Right cardiac atrium (tissue), 5 donors: ENCODE measurements around the gene OPHN1. TPM values are rescaled to one million over a fixed set of nuclear protein-coding genes. Genes with fewer than 3 reads are reported as not detected.
"Not testable (repeated sequence)": the region's sequence is repeated elsewhere in the genome, so short reads cannot be mapped to it uniquely, and the experiment has no call there.

ENCODE experiments used
- ATAC-seq, 2 donors: fragments of 200-7000 bp; cut with Tn5 transposase; one replicate each; pipeline versions ENCODE4 v1.8.0 to v1.9.1; 2020; ENCODE audit warnings: moderate library complexity in 2 of 2, mild to moderate bottlenecking in 1 of 2
- DNase-seq, 3 donors: peaks; one replicate each; pipeline ENCODE4 v3.0.0-alpha.2; 2020
- H3K27ac ChIP-seq: one replicate; pipeline ENCODE4 v1.5.1; 2013; ENCODE audit warnings: mild to moderate bottlenecking, low read length, control low read depth, moderate library complexity
- H3K27me3 ChIP-seq: one replicate; pipeline ENCODE4 v1.6.1; 2013; ENCODE audit not compliant: control insufficient read depth, insufficient read depth
- H3K4me1 ChIP-seq: one replicate; pipeline ENCODE4 v1.6.1; 2013; ENCODE audit warnings: low read length; ENCODE audit not compliant: control insufficient read depth, insufficient read depth
- H3K4me3 ChIP-seq: one replicate; pipeline ENCODE4 v1.5.1; 2013; ENCODE audit warnings: low read length, control low read depth
- H3K9me3 ChIP-seq: one replicate; pipeline ENCODE4 v1.6.1; 2013; ENCODE audit warnings: low read length; ENCODE audit not compliant: control insufficient read depth
- WGBS: extraction: QIAGEN DNeasy Blood & Tissue Kit; methylation state at CpG from one replicate; pipeline ENCODE4 v1.1.7; 2013; 5-methylcytosine and 5-hydroxymethylcytosine counted together
- intact Hi-C, 4 donors: fragments of 100-400 bp; cut with DNase I; formaldehyde crosslinking; loops; one replicate each; pipeline versions ENCODE4 v1.11.0 to v1.14.0; 2022 to 2023
- polyA plus RNA-seq: library from polyadenylated mRNA; stranded (reverse); fragments of 200-250 nt; gene quantifications from one replicate; pipeline ENCODE4 v1.2.3, GENCODE V29; 2013
- total RNA-seq, 4 donors: library from RNA; stranded (reverse); fragmentation: NEBNext Ultra II Directional; extraction: Animal tissue kit (Norgen Biotek cat#: 25700); gene quantifications; one replicate each; pipeline ENCODE4 v1.2.1, GENCODE V29; 2021
- donor health status: healthy with polysubstance abuse.
- donor health status: DM: no; HTN: yes; CAD: no.
- donor health status: DM: no; HTN: no; CAD: no.
- donor health status: DM: no; HTN: yes; CAD: no; lungs with severe emphysema.
- donor health status: DM: yes; HTN: yes; CAD: no.

Gene OPHN1
- total and polyA plus RNA-seq, 5 donors, result 1.1 to 5.2 (median 4.8) TPM

DNA sequence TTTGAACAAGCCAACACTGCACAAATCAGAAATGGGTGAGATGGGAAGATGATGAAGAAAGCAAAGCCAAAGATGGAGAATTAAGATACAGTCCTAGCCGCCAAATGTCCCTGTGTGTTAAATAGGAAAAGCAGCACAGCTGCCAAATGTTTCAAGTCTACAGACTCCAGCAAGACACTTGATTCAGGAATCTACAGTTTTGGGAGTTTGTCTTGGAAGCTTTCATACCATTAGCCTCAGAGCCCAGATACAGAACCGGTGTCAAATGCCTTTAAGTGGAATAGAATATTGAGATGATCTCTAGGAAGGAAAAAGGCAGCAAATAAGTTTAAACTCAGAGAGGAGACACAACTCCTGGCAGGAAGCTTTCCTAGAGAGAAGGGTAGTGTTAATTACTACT is 30.3 kb downstream of the OPHN1 start:
- DNase-seq (no peak), ATAC-seq (no peak)
- no peaks in the 10 kb centered on the region for H3K27me3 ChIP-seq
- H3K27ac ChIP-seq, result no peak overlapping the region
- 51% methylated on average over 2 of the region's 2 CpGs for WGBS
- intact Hi-C loops, result no loop called here
- H3K4me1 ChIP-seq, result peaks cover 2% of the 10 kb centered on the region
- no peak overlapping the region for H3K4me3 ChIP-seq
- no peaks in the 10 kb centered on the region for H3K9me3 ChIP-seq

DNA sequence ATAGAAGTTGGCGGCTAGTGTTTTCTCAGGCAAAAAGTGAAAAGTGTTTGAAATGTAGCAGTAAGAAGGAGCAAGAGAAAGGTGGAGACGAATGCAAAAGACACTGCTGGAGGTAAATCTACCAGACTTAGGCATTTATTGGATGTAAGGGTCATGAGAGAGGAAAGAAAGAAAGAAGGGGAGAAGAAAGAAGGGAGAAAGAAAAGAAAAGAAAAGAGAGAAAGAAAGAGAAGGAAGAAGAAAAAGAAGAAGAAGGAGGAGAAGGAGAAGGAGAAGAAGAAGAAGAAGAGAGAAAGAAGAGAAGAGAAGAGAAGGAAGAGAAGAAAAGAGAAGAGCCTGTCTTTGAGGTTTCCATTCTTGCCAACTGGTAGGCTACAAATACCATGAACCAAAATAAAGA is 31.2 kb downstream of the OPHN1 start:
- ATAC-seq, result no peak
- no peak overlapping the region for H3K4me3 ChIP-seq
- peaks cover 3% of the 10 kb centered on the region for H3K4me1 ChIP-seq
- intact Hi-C loops, result no loop called here
- no peak for DNase-seq
- no peak overlapping the region for H3K27ac ChIP-seq
- WGBS, result 96% methylated on average over 2 of the region's 2 CpGs
- no peaks in the 10 kb centered on the region for H3K9me3 ChIP-seq
- no peaks in the 10 kb centered on the region for H3K27me3 ChIP-seq

DNA sequence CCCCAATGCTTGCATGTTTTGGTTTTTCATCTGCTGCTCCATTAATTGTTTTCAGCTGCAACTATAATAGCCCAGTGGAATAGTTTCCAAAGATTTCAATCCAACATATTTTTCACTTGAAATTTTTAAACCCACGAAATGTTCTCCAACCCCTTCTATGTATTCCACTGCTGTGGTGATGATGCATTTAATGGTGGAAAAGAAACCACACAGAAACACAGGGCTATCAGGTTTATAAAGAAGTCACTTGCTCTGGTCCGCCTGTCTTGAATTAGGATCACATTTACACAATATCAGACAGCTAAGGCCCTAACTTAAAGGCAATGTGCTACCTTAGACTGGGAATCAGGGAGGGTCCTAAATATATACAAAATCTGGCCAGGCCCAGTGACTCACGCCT is 35.0 kb downstream of the OPHN1 start:
- no peak for DNase-seq
- ATAC-seq, result no peak

DNA sequence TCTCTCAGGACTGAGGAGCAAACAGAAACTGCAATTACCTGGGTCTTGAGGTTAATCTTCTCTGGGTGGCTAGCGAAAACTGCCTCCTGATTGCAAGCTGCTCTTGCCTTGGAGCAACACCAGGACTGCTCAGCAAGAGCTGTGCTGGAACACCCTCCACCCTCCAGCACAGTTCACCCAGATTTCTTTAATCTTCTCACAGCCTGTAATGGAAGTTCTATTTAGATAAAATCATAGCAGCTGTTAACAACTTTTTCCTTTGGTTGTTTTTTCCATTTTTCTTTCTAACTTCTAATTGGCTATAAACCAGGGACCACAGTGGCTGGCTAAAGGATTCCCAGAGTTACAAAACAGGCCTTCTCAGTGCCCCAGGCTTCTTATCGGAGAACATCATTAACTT is 36.3 kb downstream of the OPHN1 start:
- DNase-seq (peak in 2 of 3 donors; percentile 16 to 55), ATAC-seq (peak; percentile 50 to 80)
- 48% methylated on average over 2 of the region's 2 CpGs for WGBS
- no peak overlapping the region for H3K4me3 ChIP-seq
- H3K27me3 ChIP-seq, result no peaks in the 10 kb centered on the region
- no peak overlapping the region for H3K27ac ChIP-seq
- intact Hi-C loops, result no loop called here
- no peaks in the 10 kb centered on the region for H3K9me3 ChIP-seq
- H3K4me1 ChIP-seq, result peaks cover 1% of the 10 kb centered on the region

More for the DNA sequence above, 35.0 kb downstream of the OPHN1 start:
- 90% methylated on average over 3 of the region's 3 CpGs for WGBS
- Histone ChIP-seq H3K4me1 (peaks cover 1% of the 10 kb centered on the region), H3K27me3 (no peaks in the 10 kb centered on the region), H3K9me3 (no peaks in the 10 kb centered on the region), H3K4me3 (no peak overlapping the region), H3K27ac (no peak overlapping the region)
- intact Hi-C loops, result no loop called here

DNA sequence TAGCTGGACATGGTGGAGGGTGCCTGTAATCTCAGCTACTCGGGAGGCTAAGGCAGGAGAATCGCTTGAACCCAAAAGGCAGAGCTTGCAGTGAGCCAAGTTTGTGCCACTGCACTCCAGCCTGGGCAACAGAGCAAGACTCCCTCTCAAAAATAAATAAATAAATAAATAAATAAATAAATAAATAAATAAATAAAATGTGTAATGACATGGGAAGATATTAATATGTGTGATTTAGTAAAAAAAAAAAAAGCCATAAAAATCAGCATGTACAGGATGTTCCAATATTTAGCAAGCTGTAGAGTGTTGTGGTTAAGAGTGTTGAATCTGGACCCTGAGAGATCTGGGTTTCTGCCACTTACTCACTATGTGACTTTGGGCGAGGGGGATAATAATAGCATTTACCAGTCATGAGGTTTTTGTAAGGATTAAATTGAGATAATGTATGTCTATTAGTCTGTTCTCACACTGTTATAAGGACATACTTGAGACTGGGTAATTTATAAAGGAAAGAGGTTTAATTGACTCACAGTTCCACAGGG is 43.8 kb downstream of the OPHN1 start:
- WGBS, result 86% methylated on average over 3 of the region's 3 CpGs
- DNase-seq, ATAC-seq, H3K27me3 ChIP-seq, H3K9me3 ChIP-seq, intact Hi-C loops, H3K27ac ChIP-seq, H3K4me1 ChIP-seq, H3K4me3 ChIP-seq: not testable (repeated sequence)

DNA sequence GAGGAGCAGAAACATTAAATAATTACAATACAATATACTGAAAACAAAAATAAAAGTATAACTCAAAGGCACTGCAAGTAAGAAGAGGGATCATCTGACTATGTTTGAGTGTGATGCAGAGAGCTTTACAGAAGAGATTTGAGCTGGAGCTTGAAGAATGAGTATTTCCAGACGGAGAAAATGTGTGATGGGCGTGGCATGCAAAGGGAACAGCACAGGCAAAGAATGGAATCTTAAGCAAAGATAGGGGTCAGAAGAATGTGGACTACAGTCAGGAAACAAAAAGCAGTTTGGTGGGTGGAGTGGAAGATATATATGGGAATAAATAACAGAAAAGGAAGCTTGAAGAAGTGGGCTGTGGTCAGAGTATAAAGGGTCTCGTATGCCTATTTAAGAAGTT is 45.5 kb downstream of the OPHN1 start:
- no peak for ATAC-seq
- Histone ChIP-seq H3K4me3 (no peak overlapping the region), H3K27me3 (no peaks in the 10 kb centered on the region), H3K4me1 (peaks cover 1% of the 10 kb centered on the region), H3K9me3 (no peaks in the 10 kb centered on the region), H3K27ac (no peak overlapping the region)
- WGBS, result 70% methylated on average over 3 of the region's 3 CpGs
- intact Hi-C loops, result no loop called here
- no peak for DNase-seq

DNA sequence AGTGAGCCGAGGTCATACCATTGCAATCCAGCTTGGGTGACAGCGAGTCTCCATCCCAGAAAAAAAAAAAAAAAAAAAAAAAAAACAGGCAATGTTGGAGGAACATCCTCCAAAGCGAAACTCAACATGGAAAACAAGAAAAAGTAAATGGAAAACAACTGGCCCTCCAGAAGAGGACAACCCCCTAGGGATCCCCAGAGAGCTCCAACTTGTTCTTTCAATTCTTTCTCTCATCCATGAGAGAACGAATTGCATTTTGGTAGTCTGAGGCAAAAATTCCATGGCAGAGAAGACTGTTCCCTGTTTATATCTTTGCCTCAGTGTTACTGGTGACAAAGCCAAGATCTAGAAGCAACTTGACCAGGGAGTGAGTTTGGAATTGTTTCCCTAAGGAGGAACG is 49.8 kb downstream of the OPHN1 start:
- Histone ChIP-seq H3K9me3 (no peaks in the 10 kb centered on the region), H3K27ac (no peak overlapping the region), H3K4me3 (no peak overlapping the region), H3K27me3 (no peaks in the 10 kb centered on the region), H3K4me1 (peaks cover 1% of the 10 kb centered on the region)
- 63% methylated on average over 5 of the region's 5 CpGs for WGBS
- DNase-seq (no peak), ATAC-seq (peak in 1 of 2 donors; percentile 36)
- intact Hi-C loops, result no loop called here

DNA sequence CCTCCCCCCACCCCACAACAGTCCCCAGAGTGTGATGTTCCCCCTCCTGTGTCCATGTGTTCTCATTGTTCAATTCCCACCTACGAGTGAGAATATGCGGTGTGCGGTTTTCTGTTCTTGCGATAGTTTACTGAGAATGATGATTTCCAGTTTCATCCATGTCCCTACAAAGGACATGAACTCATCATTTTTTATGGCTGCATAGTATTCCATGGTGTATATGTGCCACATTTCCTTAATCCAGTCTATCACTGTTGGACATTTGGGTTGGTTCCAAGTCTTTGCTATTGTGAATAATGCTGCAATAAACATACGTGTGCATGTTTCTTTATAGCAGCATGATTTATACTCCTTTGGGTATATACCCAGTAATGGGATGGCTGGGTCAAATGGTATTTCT is 55.7 kb downstream of the OPHN1 start:
- WGBS, result 98% methylated on average over 5 of the region's 5 CpGs
- H3K27me3 ChIP-seq, H3K9me3 ChIP-seq, intact Hi-C loops, H3K27ac ChIP-seq, DNase-seq, H3K4me1 ChIP-seq, ATAC-seq, H3K4me3 ChIP-seq: not testable (repeated sequence)

DNA sequence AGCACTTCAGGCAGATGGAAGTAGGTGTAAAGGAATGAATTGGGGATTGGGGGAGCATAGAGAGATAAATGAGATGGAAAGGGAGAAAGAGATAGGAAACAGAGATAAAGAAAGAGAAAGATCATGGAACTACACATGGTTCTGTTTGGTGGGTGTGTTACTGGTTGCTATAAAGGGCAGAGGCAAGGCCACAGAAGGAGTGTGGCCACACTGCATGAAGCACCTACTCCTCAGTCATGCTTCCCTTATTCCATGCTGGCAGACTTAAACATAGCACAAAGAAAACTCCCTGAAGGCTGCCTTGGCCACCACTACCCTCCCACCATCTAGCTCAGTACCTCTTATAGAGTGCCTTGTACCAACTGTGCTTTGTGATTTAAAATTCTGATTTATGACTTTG is 56.9 kb downstream of the OPHN1 start:
- H3K9me3 ChIP-seq, result no peaks in the 10 kb centered on the region
- no peak overlapping the region for H3K27ac ChIP-seq
- intact Hi-C loops, result no loop called here
- H3K4me1 ChIP-seq, result no peaks in the 10 kb centered on the region
- no peaks in the 10 kb centered on the region for H3K27me3 ChIP-seq
- ATAC-seq (no peak), DNase-seq (no peak)
- no peak overlapping the region for H3K4me3 ChIP-seq

DNA sequence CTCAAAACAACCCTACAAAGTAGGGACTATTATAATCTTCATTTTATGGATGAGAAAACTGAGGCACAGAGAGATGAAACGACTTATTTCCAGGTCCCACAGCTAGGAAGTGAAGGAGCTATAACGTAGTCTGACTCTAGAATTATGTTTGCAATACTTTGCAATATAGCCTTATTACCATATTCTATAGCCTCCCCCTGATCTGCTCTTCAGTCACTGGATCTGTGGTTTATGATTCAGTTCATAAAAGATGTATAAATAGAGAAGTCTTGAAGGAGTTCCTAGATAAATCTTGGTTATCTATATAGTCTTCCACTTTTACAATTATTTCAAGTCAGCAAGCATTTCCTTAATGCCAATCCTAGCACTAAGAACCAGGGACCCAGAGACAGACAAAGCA is 57.5 kb downstream of the OPHN1 start:
- H3K27me3 ChIP-seq, result no peaks in the 10 kb centered on the region
- no peak for DNase-seq
- no peak overlapping the region for H3K4me3 ChIP-seq
- no peaks in the 10 kb centered on the region for H3K4me1 ChIP-seq
- ATAC-seq, result no peak
- 76% methylated on average over 2 of the region's 2 CpGs for WGBS
- H3K9me3 ChIP-seq, result no peaks in the 10 kb centered on the region
- no peak overlapping the region for H3K27ac ChIP-seq
- intact Hi-C loops, result no loop called here

DNA sequence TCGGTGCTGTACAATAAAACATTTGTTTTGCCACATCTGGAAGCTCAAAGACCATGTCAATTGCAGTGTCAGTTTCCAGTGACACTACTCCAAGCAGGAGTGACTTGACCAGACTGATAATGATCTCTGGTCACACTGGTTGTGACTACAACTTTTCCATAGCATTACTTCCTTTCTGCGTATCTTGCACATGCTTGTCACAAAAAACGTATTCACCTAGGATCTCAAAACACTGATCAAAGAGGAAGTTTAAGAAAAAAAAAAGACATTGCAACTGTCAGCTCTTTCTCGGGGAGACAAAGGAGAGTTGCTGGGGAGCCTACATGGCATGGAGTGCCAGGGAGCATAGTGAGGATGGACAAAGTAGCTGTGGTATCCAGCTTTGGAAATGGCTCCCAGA is 60.6 kb downstream of the OPHN1 start:
- H3K27ac ChIP-seq, result no peak overlapping the region
- ATAC-seq (no peak), DNase-seq (no peak)
- 77% methylated on average over 4 of the region's 4 CpGs for WGBS
- no peak overlapping the region for H3K4me3 ChIP-seq
- no peaks in the 10 kb centered on the region for H3K27me3 ChIP-seq
- H3K9me3 ChIP-seq, result no peaks in the 10 kb centered on the region
- H3K4me1 ChIP-seq, result no peaks in the 10 kb centered on the region
- intact Hi-C loops, result no loop called here

DNA sequence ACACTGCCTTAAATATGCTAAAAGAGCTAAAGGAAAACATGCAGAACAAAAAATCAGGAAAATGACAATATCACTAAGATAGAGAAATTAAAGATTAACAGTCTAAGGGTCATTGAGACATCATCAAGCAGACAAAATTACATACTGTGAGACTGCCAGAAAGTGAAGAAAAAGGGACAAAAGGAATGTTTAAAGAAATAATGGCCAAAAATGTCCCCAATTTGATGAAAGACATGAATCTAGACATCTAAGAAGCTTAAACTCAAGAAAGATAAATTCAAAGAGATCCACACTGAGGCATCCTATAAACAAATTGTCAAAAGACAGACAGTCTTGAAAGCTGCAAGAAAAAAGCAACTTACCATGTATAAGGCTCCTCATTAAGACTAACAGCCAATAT is 63.7 kb downstream of the OPHN1 start:
- Histone ChIP-seq H3K4me3 (no peak overlapping the region), H3K27ac (no peak overlapping the region), H3K27me3 (no peaks in the 10 kb centered on the region), H3K4me1 (no peaks in the 10 kb centered on the region), H3K9me3 (no peaks in the 10 kb centered on the region)
- DNase-seq, result no peak
- no peak for ATAC-seq
- intact Hi-C loops, result no loop called here
